HG02588 (cell line): ENCODE data around the gene TDRD10.
"Not testable (repeated sequence)": the region's sequence is repeated elsewhere in the genome, so short reads cannot be mapped to it uniquely, and the experiment has no call there.

Experiments used
- ATAC-seq: cut with Tn5 transposase; IDR thresholded peaks from one replicate; pipeline ENCODE4 v1.9.1; 2021; ENCODE audit warnings: mild to moderate bottlenecking, moderate library complexity; ENCODE audit not compliant: unreplicated experiment

Gene TDRD10

DNA sequence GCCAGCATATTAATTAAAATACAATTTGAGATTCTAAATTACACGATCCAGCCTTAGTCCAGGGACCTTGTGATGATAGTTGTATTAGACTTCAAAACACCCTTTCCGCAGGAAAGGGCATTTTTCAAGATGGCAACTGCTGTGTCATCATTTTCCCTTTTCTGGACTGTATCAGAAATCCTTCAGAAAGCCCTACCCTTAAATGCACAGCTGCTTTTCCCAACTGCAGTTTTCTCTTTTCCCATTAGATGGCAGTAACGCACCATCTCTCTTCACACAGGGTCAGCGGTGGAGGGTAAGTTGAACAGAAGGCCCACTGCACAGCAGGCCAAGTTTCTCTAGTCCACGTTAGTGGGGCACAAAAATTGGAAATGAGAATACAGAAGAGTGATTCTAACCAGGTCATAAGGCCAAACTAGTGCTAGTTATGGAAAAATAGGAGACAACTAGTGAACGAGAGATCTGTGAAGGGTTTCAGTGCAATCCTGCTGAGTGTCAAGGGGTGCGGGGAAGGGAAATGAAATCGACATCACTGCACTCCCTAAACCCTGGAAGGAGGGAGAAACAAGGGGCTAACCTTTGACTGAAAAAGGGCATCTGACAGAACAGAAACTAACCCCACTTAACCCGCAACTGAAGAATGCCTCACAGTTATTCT, 22.1 kb upstream of the TDRD10 start:
- no peak for ATAC-seq

DNA sequence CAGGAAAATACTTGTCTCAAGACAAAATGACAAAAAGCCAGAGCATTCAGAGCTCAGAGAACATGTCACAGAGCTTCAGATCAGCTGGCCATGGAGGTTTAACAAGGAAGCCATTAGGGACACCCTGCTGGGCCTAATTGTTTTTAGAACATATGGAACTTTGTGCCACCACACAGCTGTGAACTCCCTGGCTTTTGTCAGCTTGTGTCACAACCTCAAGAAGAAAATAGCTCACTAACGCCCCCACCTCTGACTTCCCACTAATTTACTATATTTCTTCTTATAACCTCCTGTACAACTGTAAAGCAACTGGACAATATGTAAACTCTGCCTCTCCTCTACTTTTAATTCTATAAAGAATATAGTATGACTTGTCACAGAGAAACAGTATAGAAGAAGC, 21.0 kb upstream of the TDRD10 start:
- no peak for ATAC-seq

DNA sequence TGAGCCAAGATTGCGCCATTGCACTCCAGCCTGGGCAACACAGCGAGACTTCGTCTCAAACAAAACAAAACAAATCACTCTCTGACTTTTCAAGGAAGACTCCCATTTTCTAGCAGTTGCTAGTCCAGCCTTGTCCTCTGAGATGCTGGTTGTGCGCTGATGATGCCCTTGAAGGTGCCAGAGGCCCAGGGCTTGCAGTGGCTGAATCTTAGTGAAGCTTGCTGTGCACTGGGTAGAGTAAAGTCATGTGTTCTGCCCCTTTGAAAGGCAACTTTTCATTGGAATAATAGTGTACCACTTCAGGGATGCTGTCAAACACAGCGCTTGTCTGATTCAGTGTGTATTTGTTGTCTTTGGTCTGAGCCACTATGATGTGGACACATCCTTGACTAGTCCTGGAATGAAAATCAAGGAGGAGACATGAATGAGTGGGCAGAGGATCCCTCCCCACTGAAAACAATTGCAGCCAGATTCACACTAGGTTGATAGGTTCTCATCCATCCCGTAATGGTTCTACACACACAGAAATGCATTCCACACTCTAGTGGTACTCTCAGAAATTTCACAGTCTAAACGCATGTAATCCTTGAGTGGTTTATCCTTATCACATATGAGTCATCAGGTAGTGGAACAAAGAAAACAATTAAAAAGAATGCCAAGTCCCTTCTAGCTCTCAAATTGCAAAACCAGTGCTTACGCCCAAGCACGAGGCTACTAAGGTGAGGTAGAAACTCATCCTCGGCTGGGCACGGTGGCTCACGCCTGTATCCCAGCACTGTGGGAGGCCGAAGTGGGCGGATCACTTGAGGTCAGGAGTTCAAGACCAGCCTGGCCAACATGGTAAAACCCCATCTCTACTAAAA, 17.8 kb upstream of the TDRD10 start:
- no peak for ATAC-seq

DNA sequence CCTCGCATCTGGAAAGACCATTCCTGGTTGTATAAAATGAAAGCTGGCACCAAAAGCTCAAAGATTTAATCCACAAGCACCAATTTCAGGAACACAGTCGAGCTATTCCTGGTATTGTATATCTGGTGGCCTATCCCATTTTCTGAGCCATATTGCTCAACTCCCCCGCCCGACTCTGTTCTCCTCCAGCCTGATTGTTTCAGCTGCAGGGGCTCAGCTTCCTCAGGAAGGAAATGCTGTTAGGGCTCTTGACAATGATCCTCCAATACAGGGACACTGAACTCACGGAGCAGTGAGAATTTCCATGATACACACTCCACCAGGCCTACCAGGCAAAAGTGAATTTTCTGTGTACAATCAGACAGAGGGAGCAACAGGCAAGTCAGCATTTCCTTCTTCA, 16.9 kb upstream of the TDRD10 start:
- ATAC-seq = no peak

DNA sequence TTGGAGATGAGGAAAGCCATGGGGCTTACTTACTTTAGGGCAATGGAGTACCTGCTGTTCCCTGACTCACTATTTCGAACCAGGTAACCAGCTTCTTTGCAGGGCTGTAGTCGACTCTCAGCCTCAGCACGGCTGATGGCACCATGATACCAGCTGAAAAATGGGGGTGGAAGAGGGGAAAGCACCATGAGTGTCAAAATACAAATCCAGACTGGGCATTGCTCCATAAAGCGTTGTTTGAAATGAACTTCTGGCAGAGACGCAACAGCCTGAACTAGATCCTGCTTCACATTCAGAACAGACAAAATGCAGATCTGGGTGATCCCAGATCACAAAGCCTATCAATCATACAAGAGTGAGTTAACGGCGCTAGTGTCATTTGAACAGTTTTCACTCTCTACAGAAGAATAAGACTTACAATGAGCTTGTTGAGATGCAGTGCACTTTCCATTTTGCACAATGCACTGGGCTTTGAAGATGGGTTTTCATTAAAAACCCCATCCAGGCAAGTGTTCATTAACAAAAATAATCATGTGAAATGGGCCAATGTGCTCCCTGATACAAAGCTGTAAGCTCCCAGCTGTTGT, 16.0 kb upstream of the TDRD10 start:
- no peak for ATAC-seq

DNA sequence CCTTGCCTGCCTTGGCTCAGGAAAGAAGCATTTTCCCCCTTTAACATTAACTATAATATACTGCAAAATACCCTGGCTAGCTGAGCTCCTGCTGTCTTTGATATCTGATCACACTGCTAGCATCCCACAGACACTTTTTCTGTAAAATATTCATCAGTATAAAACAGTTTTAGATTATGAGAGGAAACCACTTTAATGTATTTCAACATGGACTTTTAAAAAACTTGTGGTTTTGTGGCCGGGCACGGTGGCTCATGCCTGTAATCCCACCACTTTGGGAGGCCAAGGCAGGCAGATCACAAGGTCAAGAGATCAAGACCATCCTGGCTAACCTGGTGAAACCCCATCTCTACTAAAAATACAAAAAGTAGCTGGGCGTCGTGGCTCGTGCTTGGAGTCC, 15.3 kb upstream of the TDRD10 start:
- not testable (repeated sequence) for ATAC-seq

DNA sequence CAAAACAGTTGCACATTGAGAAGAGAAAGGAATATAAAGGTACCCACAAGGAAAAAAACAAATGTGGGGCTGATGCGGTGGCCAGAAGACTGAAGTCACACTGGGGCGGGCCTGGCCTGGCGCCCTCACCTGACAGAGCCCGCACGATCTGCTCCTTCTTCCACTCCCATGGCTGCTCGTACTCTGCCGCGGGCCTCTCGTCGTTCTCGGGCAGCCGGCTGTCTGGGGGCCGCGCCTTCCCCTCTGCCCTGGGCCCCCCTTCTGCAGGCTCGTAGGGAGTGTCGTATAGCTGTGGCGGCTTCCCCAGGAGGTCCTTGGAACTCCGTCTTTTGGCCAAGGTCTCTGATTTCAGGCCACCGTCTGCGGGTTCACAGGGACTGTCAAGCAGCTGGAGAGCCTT, 13.1 kb upstream of the TDRD10 start:
- no peak for ATAC-seq

DNA sequence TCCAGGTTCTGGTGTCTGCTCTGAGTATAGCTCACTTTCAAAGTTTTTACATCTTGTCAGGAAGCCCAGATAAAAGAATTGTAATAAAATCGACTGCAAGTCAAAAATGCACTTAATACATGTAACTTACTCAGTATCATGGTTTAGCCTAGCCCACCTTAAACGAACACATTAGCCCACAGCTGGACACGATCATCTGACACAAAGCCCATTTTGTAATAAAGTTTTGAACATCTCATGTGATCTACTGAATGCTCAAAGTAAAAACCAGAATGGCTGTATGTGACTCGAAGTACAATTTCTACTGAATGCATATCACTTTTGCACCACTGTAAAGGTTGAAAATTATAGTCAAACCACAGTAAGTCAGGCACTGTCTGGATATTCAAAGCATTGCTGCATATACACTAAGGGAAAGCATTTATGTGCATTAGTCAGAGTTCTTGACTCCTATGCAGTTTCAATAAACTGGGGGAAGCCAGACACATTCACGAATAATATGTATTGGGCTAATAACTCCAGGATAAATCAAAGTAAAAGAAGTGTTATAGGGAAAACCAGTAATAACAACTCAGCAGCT, 12.2 kb upstream of the TDRD10 start:
- no peak for ATAC-seq

DNA sequence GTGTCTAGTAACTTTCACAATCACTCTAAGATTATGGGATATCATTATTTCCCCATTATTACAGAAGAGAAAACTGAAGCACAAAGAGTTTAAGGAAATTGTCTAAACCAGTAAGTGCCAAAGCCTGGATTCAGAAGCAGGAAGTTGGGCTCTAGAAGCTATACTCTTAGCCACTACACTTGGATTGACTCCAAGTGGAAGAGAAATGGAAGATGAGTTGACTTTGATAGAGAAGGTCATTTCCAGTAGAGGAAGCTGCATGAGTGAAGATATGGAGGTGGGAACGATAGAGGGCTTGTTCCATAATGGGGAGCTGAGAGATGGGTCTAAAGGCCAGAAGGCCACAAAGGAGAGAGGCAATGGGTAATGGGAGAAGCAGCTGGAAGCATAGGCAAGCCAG, 11.7 kb upstream of the TDRD10 start:
- no peak for ATAC-seq

DNA sequence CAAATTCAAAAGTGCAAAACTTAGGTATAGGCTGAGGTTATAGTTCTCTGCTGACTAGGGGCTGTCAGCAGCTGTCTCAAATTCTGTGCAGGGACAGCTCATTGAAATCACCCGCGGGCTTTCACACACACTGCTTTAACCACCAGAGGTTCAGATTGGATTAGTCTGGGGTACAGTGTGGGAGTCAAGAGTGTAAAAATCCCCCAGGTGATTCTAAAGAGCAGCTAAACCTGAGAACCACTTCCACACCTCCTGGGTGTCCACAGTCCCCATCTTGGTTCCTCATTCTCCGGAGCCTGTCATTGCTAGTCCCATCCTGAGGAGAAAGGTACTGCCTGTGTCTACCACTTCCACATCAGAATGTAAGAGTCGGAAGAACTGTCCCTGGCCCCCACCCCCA, 9.9 kb upstream of the TDRD10 start:
- no peak for ATAC-seq

DNA sequence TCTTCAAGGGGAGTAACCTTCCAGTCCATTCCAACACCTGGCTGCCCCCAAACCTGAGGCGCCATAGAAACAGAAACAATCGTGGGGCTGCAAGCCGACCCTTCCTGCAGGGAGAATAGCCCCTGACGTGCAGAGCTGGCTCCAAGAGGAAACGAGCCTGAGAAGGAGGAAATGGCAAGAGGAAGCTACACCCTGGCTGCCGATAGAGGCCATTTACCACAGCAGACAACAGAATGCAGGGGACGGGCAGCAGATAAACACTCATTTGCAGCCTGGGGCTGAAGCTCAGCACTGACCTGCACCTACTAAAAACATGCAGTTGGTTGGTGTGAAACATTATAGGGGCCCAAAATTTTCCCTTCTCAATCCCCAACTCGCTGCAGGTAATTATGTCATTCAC, 8.7 kb upstream of the TDRD10 start:
- no peak for ATAC-seq

DNA sequence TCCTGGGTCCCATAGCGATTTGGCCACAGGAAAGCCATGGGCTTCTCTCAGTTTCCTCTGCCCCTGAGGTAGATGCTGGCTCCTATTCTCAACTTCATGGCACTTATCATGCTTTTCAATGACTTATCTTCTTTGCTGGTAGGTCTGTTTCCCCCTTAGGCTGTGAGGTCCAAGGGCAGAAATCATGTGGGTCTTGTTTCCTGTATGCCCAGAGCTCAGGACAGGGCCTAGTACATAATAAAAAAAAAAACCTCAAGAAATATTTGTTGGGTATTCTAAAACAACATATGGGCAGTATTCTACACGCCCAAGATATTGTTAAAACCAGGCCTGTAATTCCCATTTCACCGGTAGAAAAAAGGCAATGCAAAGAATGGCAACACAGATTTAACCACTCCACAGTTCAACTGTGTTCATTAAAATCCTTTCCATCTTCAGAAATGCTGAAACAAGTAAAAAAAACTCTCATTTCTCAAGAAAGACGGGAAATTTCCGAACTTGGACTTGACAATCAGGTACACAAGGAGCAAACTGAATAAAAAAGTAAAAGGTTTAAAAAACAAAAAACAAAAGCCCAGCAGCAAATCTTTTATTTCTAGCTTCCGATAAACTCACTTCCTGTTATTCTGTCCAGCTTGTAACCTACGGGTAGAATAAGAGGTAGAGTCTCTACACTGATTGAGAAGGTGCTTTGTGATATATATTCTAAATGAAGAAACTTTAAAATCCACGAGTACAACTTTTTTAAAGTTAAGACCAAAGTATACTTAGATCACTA, 6.3 kb upstream of the TDRD10 start:
- ATAC-seq = no peak

DNA sequence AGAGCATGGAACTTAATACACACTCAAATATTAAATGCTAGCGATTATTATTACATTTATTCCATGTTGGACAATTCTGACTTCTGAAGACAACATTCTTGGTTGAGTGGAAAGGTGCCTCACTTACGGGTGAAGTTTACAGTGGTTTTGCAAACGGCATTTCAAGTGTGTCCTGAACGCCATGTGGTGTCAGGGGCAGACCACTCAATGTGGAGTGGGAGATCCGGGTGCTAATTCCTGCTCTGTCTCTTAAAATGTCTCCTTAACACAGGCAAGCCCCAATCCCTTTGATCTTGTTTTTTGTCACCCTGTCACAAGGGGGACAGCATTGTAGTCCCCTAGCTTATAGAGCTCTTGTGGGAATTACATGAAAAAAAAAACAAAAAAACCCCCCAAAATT, 5.6 kb upstream of the TDRD10 start:
- no peak for ATAC-seq

DNA sequence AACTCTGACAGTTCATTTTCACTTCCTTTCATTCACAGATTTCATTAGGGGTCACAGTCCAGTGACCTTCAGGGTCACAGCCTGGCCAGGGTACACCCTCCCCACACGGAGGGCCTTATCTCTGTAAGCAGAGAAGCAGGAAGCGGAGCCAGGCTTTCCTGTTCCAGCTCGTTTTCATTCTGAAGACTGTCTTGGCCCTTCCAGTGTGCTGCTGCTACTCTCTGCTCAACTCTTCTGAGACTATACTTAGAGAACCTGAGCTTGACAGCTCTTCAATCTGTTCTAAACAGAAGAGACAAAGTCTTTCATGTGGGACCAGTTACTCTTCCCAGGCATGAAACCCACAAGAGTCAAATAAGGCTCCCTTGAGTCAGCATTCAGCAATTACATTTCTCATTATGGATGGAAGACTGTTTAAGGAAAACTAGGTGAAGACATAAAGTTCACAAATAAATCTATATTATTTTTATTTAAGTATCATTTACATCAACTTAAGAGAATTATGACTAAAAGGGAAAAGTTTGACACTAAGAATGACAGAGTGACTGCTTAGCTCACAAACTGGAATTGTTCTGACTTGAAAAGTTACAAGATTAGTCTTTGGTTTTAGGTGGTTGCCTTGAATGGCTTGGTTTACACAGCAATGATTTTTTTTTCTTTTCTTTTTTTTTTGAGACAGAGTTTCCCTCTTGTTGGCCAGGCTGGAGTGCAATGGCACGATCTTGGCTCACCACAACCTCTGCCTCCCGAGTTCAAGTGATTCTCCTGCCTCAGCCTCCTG, 4.8 kb upstream of the TDRD10 start:
- ATAC-seq = no peak

DNA sequence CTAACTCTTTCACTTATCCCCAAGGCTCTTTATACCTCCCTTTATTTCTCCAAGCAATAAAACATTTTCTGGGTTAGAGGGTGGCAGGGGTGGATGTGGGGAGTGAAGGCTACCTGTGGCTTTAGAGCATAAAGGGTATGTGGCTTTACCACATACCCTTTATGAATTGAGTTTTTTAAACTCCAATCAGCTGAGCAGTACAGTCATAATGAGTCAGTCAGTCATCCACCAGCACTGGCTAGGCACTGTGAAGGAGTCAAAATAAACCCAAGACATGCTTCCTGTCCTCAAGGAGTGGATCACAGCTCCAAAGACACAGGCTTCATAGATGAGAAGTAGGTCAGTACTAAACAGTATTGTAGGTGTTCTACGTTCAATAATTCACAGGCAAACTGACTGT, 2.6 kb upstream of the TDRD10 start:
- ATAC-seq = no peak

DNA sequence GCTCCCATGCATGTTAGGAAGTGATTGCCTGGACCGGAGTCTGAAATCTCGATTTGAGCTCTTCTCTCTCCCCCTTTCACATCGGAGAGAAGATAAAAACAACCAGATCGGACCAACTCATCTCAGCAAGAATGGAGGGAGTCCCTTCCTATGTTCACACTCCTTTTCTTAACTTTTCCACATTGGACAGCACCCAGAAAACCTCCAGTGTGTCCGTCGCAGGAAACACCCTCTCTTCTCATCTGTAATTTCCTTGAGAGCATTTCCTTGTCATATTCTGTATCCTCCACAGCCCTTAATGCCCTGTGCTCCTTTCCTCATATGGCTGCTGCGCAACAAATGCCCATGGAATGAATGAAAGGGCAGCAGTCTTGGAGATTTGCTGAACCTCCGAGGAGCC, 1.5 kb upstream of the TDRD10 start:
- no peak for ATAC-seq

DNA sequence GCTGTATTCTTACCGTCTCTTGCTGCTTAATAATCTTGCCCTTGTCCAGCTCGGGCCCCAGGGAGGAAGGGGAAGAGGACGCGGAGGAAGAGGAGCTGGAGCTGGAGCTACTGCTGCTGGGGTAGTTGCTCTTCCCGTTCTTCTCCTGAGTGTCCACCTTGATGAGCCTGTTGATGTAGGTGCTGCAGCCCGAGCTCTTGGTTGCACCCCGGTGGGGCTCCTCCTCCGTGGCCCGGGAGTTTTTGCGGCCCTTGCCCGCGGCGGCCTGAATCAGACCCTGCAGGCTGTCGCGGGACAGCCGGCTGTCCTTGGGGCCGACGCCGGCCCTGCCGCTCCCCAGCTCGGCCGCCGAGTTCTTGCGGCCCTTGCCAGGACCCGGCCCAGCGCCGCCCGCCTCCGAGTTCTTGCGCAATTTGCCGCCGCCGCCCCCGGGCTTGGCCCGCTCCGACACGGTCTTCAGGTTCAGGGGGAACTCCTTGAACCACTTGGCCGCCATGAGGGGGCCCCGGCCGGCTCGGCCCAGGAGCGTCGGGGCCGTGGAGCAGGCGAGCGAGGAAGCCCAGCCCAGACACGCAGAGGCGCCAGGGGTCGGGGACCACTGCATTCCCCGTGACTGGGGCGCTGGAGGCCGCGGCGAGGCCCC, 475 bp upstream of the TDRD10 start:
- ATAC-seq = no peak

DNA sequence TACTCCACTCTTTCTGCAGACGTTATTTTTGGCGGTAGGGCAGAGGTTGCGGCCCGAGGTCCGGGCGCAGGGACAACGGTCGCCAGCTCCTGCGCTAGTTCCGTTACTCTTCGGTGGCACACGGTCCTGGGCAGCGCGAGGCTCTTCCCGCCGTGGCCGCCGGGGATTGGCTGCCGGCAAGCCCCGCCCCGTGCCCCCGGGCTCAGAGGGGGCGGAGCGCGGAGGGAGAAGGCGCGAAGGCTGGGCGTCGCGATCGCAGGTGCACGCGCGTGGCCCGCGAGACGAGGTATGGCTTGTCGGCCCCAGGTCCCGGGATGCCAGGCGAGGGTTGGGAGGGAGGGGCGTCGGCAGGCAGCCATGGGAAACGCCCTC, 711 bp downstream of the TDRD10 start:
- no peak for ATAC-seq

DNA sequence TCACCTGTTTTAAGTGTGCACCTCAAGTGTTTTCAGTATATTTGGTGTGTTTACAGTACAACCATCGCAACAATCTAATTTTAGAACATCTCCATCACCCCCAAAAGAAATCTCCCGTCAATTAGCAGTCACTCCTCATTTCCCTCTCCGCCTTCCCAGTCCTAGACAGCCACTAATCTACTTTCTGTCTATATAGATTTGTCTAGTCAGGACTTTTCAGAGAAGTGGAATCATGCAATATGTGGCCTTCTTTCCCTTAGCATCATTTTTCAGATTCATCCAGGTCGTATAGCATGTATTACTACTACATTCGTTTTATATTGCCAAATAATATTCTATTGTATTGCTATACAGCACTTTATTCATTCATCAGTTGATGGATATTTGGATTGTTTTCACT, 1.9 kb downstream of the TDRD10 start:
- no peak for ATAC-seq

DNA sequence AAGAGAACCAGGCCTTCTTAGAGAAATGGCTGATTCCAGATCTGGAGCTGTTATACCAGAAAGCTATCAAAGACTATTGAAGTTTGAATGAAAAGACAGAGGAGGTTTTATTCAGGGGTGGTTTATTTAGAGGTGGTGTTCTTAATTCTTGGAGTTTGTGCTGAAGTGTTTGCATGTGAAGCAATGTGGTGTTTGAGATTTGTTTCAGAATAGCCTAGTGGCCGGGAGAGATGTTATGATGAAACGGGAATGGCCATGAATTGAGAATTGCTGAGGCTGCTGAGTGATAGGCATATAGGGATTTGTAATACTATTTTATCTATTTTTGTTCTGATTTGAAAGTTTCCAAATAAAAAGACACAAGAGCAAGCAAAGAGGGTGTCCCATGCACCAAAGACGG, 10.7 kb downstream of the TDRD10 start:
- ATAC-seq = no peak
